ENCODE results near the gene MMP7. TPM values are rescaled to one million over a fixed set of nuclear protein-coding genes. Genes with fewer than 3 reads are reported as not detected.

MMP7 gene
- total RNA-seq, 1 experiment from 2014 or later: 0.61 TPM

DNA sequence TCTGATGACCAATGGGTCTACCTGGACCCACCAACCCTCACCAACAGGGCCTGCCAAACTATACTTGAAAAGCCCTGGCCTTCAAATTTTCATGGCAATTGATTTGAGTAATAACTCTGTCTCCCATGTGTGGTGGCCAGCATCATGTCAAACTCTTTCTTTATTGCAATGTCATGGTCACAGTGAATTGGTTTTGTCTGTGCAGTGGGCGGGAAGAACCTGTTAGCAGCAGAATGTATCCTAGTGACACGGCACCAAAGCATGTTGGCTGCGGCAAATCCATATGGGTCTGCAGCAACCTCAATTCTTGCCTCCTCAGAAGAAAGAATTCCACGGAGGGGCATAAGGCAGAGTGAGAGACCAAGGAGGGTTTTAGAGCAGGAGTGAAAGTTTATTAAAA is 58.4 kb downstream of the MMP7 start:
- Histone ChIP-seq H3K4me2 (ENCODE audit: low read length) (no peak overlapping the region), H3K4me3 (replicated peaks in 1 of 2; ENCODE audit: low read depth in 1 of 2, low read length in 2 of 2) (no peak overlapping the region), H3K4me1 (ENCODE audit: control insufficient read depth in 1 of 2, insufficient read depth in 2 of 2, low read length in 2 of 2) (peaks cover 8 to 22% of the 10 kb centered on the region in 2 experiments; a peak in 3 of 4 replicates), H3K27ac (ENCODE audit: low read depth, low read length) (no peak overlapping the region), H3K79me2 (ENCODE audit: insufficient read depth, low read length) (no peaks in the 10 kb centered on the region), H4K20me1 (ENCODE audit: insufficient read depth) (no peaks in the 10 kb centered on the region), H3K9me3 (ENCODE audit: control insufficient read depth in 1 of 2, insufficient read depth in 1 of 2, low read depth in 1 of 2, low read length in 2 of 2) (no peaks in the 10 kb centered on the region), H3K9ac (ENCODE audit: low read length) (no peak overlapping the region), H2AFZ (ENCODE audit: low read depth, low read length, poor library complexity, severe bottlenecking) (no peak overlapping the region), H3K36me3 (ENCODE audit: control insufficient read depth in 1 of 2, insufficient read depth in 2 of 2, low read length in 2 of 2) (no peaks in the 10 kb centered on the region), H3K27me3 (ENCODE audit: insufficient read depth, low read length) (no peaks in the 10 kb centered on the region), H3K9me2 (ENCODE audit: insufficient read depth) (no peaks in the 10 kb centered on the region)
- ATAC-seq (no peak), DNase-seq (ENCODE audit: low read depth, low spot score) (no peak)
- RAD21 ChIA-PET (ENCODE audit: low non-redundant PET in 1 of 2, low total read pairs in 2 of 2, uncharacterized antibody in 2 of 2, unreplicated experiment in 2 of 2): no interaction called here
- POLR2A ChIA-PET: no interaction called here
- intact Hi-C loops (cut with micrococcal nuclease): no loop called here
- TF ChIP-seq POLR2AphosphoS5 (IDR thresholded peaks at IDR 0.05; ENCODE audit: low read depth, low read length) (no peak), YY1 (IDR thresholded peaks at IDR 0.05; ENCODE audit: extremely low read depth, insufficient replicate concordance, low read depth, low read length) (no peak)
- TF ChIP-seq, protein P1, sequence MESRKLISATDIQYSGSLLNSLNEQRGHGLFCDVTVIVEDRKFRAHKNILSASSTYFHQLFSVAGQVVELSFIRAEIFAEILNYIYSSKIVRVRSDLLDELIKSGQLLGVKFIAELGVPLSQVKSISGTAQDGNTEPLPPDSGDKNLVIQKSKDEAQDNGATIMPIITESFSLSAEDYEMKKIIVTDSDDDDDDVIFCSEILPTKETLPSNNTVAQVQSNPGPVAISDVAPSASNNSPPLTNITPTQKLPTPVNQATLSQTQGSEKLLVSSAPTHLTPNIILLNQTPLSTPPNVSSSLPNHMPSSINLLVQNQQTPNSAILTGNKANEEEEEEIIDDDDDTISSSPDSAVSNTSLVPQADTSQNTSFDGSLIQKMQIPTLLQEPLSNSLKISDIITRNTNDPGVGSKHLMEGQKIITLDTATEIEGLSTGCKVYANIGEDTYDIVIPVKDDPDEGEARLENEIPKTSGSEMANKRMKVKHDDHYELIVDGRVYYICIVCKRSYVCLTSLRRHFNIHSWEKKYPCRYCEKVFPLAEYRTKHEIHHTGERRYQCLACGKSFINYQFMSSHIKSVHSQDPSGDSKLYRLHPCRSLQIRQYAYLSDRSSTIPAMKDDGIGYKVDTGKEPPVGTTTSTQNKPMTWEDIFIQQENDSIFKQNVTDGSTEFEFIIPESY (IDR thresholded peaks at IDR 0.05; ENCODE audit: extremely low read depth, insufficient replicate concordance, low read length): no peak
- no TSS peak for BruUV-seq (replicated peaks)
- CTCF ChIA-PET: no interaction called here

DNA sequence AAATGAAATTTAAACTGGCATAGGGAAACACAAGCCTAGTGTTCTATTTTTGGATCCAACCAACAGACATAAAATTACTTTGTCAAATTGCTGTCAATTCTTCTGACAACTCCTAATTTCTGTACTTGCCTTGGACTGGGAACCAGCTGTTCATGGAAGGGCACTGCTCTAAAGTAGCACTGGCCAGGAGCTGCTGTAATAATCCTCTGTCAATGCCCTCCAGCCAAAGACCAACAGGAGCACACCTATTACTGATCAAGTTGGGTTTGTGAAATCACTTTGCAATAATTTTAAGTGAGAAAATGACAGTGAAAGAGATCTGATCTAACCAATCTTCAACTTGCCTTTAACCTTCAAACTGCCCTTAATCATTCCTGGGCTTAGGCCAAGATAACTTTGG is 59.1 kb downstream of the MMP7 start:
- intact Hi-C loops (cut with micrococcal nuclease): no loop called here
- ChIA-PET POLR2A (no interaction called here), RAD21 (ENCODE audit: low non-redundant PET in 1 of 2, low total read pairs in 2 of 2, uncharacterized antibody in 2 of 2, unreplicated experiment in 2 of 2) (no interaction called here), CTCF (no interaction called here)
- Histone ChIP-seq H4K20me1 (ENCODE audit: insufficient read depth) (no peaks in the 10 kb centered on the region), H3K27ac (ENCODE audit: low read depth, low read length) (no peak overlapping the region), H3K36me3 (ENCODE audit: control insufficient read depth in 1 of 2, insufficient read depth in 2 of 2, low read length in 2 of 2) (no peaks in the 10 kb centered on the region), H3K9me3 (ENCODE audit: control insufficient read depth in 1 of 2, insufficient read depth in 1 of 2, low read depth in 1 of 2, low read length in 2 of 2) (no peaks in the 10 kb centered on the region), H3K9ac (ENCODE audit: low read length) (no peak overlapping the region), H2AFZ (ENCODE audit: low read depth, low read length, poor library complexity, severe bottlenecking) (no peak overlapping the region), H3K79me2 (ENCODE audit: insufficient read depth, low read length) (no peaks in the 10 kb centered on the region), H3K4me2 (ENCODE audit: low read length) (no peak overlapping the region), H3K4me1 (ENCODE audit: control insufficient read depth in 1 of 2, insufficient read depth in 2 of 2, low read length in 2 of 2) (peaks cover 2 to 19% of the 10 kb centered on the region in 2 experiments; a peak in 3 of 4 replicates), H3K27me3 (ENCODE audit: insufficient read depth, low read length) (no peaks in the 10 kb centered on the region), H3K4me3 (replicated peaks in 1 of 2; ENCODE audit: low read depth in 1 of 2, low read length in 2 of 2) (no peak overlapping the region), H3K9me2 (ENCODE audit: insufficient read depth) (no peaks in the 10 kb centered on the region)
- TF ChIP-seq POLR2A (IDR thresholded peaks at IDR 0.05; ENCODE audit: borderline replicate concordance, extremely low read depth, insufficient read depth, insufficient read length): no peak
- TF ChIP-seq JUND (IDR thresholded peaks at IDR 0.05): no peak
- TF ChIP-seq ELF1 (IDR thresholded peaks at IDR 0.05; ENCODE audit: borderline replicate concordance, low read depth): no peak
- no peak for TF ChIP-seq SP1 (IDR thresholded peaks at IDR 0.05; ENCODE audit: low read depth)
- TF ChIP-seq ZFX (IDR thresholded peaks at IDR 0.05): no peak
- no peak for TF ChIP-seq POLR2AphosphoS5 (IDR thresholded peaks at IDR 0.05; ENCODE audit: low read depth, low read length)
- no peak for TF ChIP-seq SRF (IDR thresholded peaks at IDR 0.05; ENCODE audit: low read depth)
- TF ChIP-seq FOSL1 (IDR thresholded peaks at IDR 0.05; ENCODE audit: low read depth): no peak
- no peak for TF ChIP-seq CBX3 (IDR thresholded peaks at IDR 0.05; ENCODE audit: low read depth)
- TF ChIP-seq, protein P2, sequence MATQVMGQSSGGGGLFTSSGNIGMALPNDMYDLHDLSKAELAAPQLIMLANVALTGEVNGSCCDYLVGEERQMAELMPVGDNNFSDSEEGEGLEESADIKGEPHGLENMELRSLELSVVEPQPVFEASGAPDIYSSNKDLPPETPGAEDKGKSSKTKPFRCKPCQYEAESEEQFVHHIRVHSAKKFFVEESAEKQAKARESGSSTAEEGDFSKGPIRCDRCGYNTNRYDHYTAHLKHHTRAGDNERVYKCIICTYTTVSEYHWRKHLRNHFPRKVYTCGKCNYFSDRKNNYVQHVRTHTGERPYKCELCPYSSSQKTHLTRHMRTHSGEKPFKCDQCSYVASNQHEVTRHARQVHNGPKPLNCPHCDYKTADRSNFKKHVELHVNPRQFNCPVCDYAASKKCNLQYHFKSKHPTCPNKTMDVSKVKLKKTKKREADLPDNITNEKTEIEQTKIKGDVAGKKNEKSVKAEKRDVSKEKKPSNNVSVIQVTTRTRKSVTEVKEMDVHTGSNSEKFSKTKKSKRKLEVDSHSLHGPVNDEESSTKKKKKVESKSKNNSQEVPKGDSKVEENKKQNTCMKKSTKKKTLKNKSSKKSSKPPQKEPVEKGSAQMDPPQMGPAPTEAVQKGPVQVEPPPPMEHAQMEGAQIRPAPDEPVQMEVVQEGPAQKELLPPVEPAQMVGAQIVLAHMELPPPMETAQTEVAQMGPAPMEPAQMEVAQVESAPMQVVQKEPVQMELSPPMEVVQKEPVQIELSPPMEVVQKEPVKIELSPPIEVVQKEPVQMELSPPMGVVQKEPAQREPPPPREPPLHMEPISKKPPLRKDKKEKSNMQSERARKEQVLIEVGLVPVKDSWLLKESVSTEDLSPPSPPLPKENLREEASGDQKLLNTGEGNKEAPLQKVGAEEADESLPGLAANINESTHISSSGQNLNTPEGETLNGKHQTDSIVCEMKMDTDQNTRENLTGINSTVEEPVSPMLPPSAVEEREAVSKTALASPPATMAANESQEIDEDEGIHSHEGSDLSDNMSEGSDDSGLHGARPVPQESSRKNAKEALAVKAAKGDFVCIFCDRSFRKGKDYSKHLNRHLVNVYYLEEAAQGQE (IDR thresholded peaks at IDR 0.05; ENCODE audit: low read depth): no peak
- TF ChIP-seq EGR1 (IDR thresholded peaks at IDR 0.05; ENCODE audit: low read depth): no peak
- BruUV-seq (replicated peaks): no TSS peak
- ATAC-seq (no peak), DNase-seq (ENCODE audit: low read depth, low spot score) (no peak)
